HepG2 (cell line): ENCODE results near the gene ZNF512B.

Source experiments
- CSRNP2 ChIP-seq: sonication (generic); formaldehyde crosslinking; conservative IDR thresholded peaks from 2 replicates; pipeline ENCODE4 v1.8.0; 2022; ENCODE audit warnings: low read depth, missing genetic modification reagents
- ETV6 ChIP-seq: sonication (generic); formaldehyde crosslinking; conservative IDR thresholded peaks from 2 replicates; pipeline ENCODE4 v1.4.0; 2020; ENCODE audit warnings: missing genetic modification reagents
- EZH2 ChIP-seq: conservative IDR thresholded peaks from 2 replicates; pipeline ENCODE4 v1.6.1; 2012; ENCODE audit warnings: mild to moderate bottlenecking, low read depth, low read length, moderate library complexity
- KDM5A ChIP-seq: fragments of 200-600 bp; sonication (generic); IDR thresholded peaks from 2 replicates; pipeline ENCODE4 v1.7.0; 2018; ENCODE audit warnings: antibody characterized with exemption, mild to moderate bottlenecking, low read length, borderline replicate concordance
- MXI1 ChIP-seq: IDR thresholded peaks from 3 replicates; pipeline ENCODE4 v1.6.1; 2012; ENCODE audit warnings: low read depth, low read length, inconsistent platforms, borderline replicate concordance
- PHF20 ChIP-seq: sonication (generic); formaldehyde crosslinking; IDR thresholded peaks from 2 replicates; pipeline ENCODE4 v1.5.0; 2020; ENCODE audit warnings: mild to moderate bottlenecking, missing genetic modification reagents
- SALL1 ChIP-seq: sonication (generic); formaldehyde crosslinking; IDR thresholded peaks from 2 replicates; pipeline ENCODE4 v1.8.0; 2022; ENCODE audit warnings: mild to moderate bottlenecking, missing genetic modification reagents
- SRSF4 ChIP-seq: fragments of 200-400 bp; formaldehyde crosslinking; IDR thresholded peaks from one replicate; pipeline ENCODE4 v1.6.1; 2018; ENCODE audit warnings: mild to moderate bottlenecking, low read depth, low read length, moderate library complexity; ENCODE audit not compliant: poor library complexity, severe bottlenecking
- SUZ12 ChIP-seq: fragments of 150-350 bp; IDR thresholded peaks from 2 replicates; pipeline ENCODE4 v1.6.1; 2014; ENCODE audit warnings: low read depth, low read length
- ZBTB42 ChIP-seq: sonication (generic); formaldehyde crosslinking; IDR thresholded peaks from 2 replicates; pipeline ENCODE4 v1.5.0; 2020; ENCODE audit warnings: mild to moderate bottlenecking, missing genetic modification reagents
- TF ChIP-seq, protein P1 (sequence below): sonication (generic); formaldehyde crosslinking; IDR thresholded peaks from 2 replicates; pipeline ENCODE4 v1.5.0; 2020; ENCODE audit warnings: mild to moderate bottlenecking, missing genetic modification reagents, moderate library complexity
- TF ChIP-seq, protein P2 (sequence below): sonication (generic); formaldehyde crosslinking; IDR thresholded peaks from 2 replicates; pipeline ENCODE4 v1.5.1; 2020; ENCODE audit warnings: mild to moderate bottlenecking, missing genetic modification reagents, moderate library complexity

DNA sequence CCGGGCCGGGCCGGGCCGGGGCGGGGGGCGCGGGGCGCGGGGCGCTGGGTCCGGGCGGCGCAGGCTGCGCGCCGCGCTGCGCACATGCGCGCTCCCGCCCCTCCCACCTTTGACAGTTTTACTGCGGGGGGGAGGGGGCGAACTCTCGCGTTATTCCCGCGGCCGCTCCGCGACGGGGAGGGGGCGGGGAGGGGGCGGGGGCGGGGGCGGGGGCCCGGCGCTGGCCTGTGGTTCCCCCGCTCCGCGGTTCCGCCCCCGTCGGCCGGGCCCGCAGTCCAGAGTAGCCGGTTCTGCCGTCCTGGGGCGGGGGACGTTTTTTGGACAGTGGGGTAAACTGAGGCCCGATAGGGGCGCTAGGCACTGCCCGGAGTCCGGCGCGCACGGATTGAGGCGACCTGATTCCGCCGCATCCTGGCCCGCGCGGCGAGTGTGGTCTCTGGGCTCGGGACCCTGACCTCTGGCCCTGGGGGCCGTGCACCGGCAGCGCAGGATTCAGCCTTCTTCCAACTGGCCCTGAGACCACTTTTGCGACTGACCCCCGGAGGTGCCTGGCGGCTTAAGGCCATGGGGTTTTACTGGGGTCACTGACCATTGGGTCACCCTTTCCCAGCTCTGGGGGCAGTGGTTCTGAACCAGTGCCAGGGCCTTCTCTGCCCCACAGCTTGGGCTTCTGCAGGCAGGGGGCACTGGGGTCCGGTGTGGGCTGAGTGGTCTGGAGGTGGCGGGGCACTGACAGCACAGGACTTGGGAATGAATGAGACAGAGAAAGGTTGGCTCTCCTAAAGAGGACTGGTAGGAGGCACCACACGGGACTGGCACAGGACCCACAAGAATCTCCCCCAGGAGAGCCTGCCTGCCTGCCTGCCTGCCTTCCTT is at the start of gene ZNF512B:
- TF ChIP-seq, protein P1, sequence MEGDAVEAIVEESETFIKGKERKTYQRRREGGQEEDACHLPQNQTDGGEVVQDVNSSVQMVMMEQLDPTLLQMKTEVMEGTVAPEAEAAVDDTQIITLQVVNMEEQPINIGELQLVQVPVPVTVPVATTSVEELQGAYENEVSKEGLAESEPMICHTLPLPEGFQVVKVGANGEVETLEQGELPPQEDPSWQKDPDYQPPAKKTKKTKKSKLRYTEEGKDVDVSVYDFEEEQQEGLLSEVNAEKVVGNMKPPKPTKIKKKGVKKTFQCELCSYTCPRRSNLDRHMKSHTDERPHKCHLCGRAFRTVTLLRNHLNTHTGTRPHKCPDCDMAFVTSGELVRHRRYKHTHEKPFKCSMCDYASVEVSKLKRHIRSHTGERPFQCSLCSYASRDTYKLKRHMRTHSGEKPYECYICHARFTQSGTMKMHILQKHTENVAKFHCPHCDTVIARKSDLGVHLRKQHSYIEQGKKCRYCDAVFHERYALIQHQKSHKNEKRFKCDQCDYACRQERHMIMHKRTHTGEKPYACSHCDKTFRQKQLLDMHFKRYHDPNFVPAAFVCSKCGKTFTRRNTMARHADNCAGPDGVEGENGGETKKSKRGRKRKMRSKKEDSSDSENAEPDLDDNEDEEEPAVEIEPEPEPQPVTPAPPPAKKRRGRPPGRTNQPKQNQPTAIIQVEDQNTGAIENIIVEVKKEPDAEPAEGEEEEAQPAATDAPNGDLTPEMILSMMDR (CRISPR knock-in tag), result no peak; the same call in 1 of the 2 replicates
- TF ChIP-seq ETV6, result no peak; the same call in 1 of the 2 replicates
- TF ChIP-seq SRSF4, result no peak
- TF ChIP-seq SUZ12, result no peak
- no peak; the same call in 1 of the 2 replicates for TF ChIP-seq KDM5A
- TF ChIP-seq SALL1 (CRISPR knock-in tag), result no peak; the same call in 1 of the 2 replicates
- TF ChIP-seq PHF20 (CRISPR knock-in tag), result no peak
- TF ChIP-seq ZBTB42 (CRISPR knock-in tag), result peak; percentile 71; the same call in 1 of the 2 replicates
- no peak for TF ChIP-seq CSRNP2 (CRISPR knock-in tag)
- peak; percentile 93 for TF ChIP-seq MXI1
- TF ChIP-seq EZH2, result no peak
- TF ChIP-seq, protein P2, sequence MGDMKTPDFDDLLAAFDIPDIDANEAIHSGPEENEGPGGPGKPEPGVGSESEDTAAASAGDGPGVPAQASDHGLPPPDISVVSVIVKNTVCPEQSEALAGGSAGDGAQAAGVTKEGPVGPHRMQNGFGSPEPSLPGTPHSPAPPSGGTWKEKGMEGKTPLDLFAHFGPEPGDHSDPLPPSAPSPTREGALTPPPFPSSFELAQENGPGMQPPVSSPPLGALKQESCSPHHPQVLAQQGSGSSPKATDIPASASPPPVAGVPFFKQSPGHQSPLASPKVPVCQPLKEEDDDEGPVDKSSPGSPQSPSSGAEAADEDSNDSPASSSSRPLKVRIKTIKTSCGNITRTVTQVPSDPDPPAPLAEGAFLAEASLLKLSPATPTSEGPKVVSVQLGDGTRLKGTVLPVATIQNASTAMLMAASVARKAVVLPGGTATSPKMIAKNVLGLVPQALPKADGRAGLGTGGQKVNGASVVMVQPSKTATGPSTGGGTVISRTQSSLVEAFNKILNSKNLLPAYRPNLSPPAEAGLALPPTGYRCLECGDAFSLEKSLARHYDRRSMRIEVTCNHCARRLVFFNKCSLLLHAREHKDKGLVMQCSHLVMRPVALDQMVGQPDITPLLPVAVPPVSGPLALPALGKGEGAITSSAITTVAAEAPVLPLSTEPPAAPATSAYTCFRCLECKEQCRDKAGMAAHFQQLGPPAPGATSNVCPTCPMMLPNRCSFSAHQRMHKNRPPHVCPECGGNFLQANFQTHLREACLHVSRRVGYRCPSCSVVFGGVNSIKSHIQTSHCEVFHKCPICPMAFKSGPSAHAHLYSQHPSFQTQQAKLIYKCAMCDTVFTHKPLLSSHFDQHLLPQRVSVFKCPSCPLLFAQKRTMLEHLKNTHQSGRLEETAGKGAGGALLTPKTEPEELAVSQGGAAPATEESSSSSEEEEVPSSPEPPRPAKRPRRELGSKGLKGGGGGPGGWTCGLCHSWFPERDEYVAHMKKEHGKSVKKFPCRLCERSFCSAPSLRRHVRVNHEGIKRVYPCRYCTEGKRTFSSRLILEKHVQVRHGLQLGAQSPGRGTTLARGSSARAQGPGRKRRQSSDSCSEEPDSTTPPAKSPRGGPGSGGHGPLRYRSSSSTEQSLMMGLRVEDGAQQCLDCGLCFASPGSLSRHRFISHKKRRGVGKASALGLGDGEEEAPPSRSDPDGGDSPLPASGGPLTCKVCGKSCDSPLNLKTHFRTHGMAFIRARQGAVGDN, result peak; percentile 78
